Adrenal gland (tissue), 5 donors: ENCODE results near the gene ARHGAP26.

Source experiments
- CTCF ChIP-seq, 6 experiments: fragments of 450-650 bp in 4 of 6; fragments of 200-600 bp in 2 of 6; sonication (generic) in 1 of 6; IDR thresholded peaks; 1 replicate in 5 of 6; 2 replicates in 1 of 6; pipeline versions ENCODE4 v1.5.1 to v1.8.0; 2016 to 2021; ENCODE audit warnings: antibody characterized with exemption in 6 of 6, mild to moderate bottlenecking in 2 of 6, moderate library complexity in 1 of 6
- POLR2A ChIP-seq, 2 donors: fragments of 450-650 bp; IDR thresholded peaks; one replicate each; pipeline ENCODE4 v1.6.1; 2017; ENCODE audit warnings: antibody characterized with exemption in 2 of 2, mild to moderate bottlenecking in 2 of 2, moderate library complexity in 1 of 2
- donor health status: DM: no; HTN: no; CAD: no.

GRCh38 chr5:143065185-143065965 is 295.2 kb downstream of the ARHGAP26 start:
- TF ChIP-seq CTCF (IDR thresholded peaks at IDR 0.05), result no peak
- no peak for TF ChIP-seq POLR2A (IDR thresholded peaks at IDR 0.05)
